SKM-1 treated with dmso at 0.1 percent for 144 hours (cell line): ENCODE data around the gene DGKQ.

Experiments
- DNase-seq: peaks from one replicate; lab custom pipeline; 2025; ENCODE audit not compliant: unreplicated experiment; lab: John Stamatoyannopoulos, UW

Gene DGKQ

DNA sequence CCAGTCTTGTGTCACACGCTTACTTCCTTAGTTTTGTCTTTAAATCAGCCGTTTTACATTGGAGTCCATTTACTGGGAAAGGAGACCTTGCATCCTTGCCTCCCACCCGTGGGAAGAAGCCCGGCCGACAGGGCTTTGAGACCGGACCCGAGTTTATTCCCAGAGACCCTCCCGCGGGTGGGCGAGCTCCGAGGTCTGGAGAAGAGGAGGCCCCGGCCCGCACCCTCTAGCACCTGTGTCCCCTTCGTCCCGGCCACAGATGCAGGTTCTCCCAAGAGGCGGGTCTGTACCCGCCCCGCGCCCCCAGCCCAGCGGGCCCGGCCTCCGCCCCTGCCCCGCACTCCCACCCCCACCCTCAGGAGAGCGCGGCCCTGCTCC, 23.6 kb upstream of the DGKQ start:
- no peak for DNase-seq

DNA sequence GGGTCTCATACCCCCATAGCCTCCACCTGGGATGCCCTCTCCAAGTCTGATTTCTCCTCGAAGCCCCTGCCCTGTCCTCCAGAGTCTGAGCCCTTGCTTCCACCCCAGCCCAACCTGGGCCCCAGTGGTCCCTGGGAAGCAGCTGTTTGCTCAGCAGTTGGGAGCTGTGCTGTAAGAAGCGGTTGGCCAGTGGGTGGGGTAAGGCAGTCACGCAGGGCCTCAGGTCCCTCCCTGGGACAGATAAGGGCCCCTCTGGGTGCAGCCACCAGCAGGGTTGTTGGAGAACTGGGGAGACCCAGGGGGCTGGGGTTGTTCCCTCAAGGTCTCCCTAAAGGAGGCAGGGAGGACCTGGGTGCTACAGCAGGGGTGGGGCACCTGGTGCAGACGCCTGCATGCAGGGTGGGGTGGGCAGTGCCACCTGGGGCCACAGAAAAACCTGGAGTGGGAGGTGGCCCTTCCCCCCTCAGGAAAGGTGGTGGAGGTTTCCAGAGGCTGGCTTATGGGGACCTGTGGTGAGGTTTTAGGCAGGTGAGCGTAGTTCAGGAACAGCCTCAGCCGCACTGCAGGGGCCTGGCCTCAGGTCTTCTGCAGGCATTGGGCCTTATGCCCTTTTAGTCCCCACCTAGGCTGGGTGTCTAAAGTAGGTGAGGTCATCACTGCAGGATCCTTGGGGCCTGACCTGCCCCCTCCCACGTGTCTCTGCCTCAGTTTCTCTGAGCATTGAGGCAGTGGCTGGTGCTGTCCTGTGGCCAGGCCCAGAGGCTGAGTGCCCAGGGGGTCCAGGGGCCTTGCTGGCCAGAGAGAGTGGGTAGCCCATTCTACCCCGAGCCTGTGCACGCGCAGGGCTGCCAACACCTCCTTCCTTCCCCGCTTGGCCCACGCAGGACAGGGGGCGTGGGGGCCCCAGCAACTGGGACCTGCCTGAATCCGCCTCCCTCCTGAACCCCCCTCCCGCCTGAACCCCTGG, 22.9 kb upstream of the DGKQ start:
- no peak for DNase-seq

- DNase-seq = no peak
Measured at GRCh38 chr4:995311-996026, 22.1 kb upstream of the DGKQ start.

DNA sequence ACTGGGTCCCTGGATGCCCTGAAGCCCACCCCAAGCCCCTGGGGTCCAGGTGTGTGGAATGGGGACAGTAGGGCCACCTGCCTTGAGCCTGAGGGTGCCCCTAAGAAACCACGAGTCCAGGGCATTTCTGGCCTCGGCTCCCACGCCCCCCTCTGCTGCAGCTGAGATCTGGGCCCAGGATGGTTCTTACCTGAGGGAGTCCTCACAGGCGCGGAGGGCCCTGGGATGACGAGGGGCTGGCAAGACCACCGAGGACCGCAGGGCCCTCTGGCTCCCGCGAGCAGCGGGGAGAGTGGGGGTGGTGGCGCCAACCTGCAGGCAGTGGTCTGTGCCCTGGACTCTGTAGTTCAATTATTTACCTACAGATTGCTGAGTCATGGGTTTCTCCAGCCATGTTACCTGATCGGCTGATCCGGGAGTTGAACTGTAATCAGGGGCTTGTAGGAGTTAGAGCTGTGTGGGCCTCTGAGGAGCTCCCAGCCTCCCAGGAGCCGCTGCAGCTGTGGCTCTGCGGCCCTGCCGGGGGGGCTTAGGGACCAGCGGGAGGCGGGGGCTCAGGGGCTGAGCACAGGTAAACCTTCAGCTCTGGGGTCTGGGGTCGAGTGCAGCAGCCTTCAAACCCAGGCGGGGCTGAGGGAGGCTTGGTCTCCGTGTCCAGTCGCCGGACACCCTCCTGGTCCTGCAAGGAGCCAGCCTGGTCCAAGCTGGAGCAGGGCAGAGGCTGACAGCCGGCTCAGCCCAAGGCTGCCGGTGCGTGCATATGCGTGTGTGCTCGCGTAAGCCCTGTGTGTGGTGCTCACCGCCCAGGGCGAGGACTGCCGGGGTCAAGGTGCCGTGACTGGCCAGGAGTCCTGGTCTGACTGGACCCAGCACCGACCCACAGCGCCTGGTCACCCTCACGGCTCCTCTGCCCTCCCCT, 20.0 kb upstream of the DGKQ start, which contains the start of gene SLC26A1:
Gene SLC26A1 (minus strand): TSS at position 294 of the 919 bp plus-strand sequence. CDS start 1,701 bp downstream, outside the sequence.
- no peak for DNase-seq

DNA sequence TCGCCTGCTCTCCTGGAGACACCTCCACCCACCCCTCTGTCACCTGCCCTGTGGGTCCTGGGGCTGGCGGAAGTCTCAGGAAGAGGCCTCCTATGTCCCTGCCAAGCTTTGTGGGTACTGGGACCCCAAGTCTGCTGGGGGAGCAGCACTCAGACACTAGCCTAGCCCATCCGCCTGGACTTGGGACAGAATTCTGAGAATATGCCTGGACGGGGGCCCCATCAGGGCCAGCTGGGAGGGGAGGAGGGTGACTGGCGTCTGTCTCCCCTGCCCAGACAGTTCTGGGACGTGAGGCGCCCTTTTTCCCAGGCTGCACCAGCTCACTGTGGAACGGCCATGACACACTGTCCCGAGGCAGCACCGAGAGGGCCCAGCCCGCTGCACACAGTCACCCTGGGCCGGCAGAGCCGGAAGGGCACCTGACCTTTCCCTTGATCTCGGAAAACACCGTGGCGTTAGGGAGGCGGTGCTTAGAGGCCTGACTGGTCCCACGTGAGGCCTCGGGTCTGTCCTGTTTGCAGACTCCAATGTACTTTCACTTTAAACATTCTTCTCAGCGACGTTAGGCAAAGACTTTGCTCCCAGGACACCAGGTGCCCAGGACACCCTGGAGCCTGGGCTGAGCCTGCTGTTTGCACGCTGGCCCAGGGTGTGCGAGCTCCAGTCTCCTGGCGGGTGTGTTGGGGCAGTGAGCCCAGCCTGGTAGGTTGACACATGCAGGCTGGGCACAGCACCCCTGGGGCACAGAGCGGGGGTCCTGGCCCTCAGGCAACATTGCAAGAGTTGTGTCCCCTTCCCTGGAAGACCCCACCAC, 19.1 kb upstream of the DGKQ start:
- no peak for DNase-seq

DNA sequence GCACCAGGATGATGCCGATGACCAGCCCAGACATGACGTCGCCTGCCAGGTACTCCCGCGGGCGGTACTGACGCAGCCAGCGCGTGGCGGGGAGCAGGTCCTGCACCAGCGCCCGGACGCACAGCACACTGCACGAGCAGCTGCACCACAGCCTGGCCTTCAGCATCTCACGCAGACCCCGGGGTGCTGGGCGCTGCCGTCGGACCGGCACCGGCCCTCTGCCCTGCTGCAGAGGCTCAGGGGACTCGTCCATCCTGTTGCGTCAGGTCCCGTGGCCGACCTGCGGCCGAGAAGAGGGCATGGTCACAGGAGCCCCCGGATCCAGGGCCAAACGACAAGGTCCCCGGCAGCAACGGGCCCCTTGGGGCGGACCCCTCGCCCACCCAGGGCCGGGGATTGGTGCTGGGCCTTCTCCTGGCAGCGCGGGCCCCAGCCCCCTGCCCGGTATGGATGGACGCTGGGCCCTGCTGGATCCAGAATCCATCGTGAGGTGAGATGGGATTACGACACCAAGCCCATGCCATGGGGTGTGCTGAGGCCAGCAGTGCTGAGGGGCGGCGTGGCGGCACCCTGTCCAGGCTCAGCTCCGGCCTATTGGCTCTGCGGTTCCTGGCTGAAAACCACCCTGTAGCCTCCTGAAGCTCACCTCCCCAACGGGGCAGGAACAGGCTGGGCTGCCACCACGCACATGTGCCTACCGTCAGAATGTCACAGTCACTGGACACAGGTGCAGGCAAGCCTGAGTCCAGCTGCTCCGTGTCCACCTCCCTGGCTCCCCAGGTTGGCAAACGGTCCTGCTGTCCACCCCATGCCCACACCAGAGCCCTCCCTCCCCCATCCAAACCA, 18.3 kb upstream of the DGKQ start:
- no peak for DNase-seq

DNA sequence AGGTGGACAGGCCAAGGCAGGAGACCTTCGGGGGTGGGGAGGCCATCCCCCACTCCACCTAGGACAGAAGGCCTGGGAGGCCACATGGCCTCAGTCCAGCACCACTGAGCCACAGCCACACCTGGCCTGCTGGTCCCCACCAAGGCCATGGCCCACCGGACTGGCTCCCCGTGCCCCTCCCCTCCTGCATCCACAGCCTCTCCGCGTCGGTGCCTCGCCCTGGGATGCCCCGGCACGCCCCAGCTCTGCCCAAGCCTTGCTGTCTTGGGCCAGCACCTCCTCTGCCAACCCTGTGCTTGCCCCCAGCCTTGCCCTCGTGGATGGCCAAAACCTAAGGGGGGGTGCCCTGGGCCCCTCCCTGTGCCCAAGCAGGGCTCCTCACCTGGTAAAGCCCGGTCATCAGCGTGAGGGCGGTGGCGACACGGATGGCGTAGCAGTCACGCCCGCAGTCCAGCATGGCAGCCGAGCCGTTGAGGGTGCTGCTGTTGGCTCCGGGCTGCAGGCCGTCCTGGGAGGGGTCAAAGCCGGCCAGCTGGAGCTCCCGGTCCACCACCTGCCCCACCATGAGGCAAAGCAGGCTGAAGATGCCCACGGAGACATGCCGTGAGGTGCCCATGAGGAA, 17.5 kb upstream of the DGKQ start:
- DNase-seq = no peak

GRCh38 chr4:989722-990471, 16.5 kb upstream of the DGKQ start:
- no peak for DNase-seq

- no peak for DNase-seq
Measured at GRCh38 chr4:988726-989721, 15.7 kb upstream of the DGKQ start.

DNA sequence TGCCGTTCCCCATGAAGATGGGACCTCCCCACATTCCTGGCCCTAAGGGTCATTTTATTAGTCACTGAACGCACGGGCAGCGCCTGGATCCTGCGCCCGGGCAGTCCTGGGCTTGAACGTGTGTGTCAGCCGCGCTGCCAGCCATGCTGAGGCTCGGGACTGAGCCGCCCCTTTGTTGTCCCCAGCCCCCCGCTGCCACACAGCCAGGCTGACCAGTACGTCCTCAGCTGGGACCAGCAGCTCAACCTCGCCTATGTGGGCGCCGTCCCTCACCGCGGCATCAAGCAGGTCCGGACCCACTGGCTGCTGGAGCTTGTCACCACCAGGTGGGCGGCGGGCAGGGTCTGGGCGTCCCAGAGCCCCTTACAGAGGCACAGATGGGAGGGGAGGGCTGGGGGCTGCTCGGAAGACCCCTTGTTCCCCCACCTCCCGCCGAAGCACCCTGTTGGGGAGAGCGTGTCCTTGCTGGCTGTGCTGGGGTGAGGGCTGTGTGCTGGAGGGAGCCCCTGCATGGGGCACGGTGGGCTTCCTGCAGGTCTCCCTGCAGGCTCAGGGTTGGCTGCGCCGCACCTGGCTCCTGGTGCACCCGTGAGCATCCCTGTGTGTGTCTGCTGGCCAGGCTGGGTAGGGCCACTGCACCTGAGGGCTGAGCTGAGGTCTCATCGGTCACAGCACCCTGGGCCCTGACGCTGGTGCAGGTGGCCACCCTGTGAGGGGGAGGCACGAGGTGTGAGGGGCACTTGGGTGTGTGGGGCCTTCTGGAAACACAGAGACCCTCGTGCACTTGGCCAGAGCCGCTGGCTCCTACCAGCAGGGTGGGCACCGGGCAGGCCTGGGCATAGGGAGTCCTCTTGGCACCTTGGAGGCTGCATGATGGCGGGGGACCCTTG, 14.5 kb upstream of the DGKQ start:
- DNase-seq = no peak

GRCh38 chr4:986879-987623, 13.7 kb upstream of the DGKQ start, which contains the start of gene IDUA:
Gene IDUA (plus strand): TSS chr4:987044. CDS start chr4:987085, 41 bp downstream.
- peak; percentile 76 for DNase-seq

- no peak for DNase-seq
Measured at GRCh38 chr4:986428-986878, 13.1 kb upstream of the DGKQ start.

GRCh38 chr4:985123-985830, 11.9 kb upstream of the DGKQ start:
- no peak for DNase-seq

DNA sequence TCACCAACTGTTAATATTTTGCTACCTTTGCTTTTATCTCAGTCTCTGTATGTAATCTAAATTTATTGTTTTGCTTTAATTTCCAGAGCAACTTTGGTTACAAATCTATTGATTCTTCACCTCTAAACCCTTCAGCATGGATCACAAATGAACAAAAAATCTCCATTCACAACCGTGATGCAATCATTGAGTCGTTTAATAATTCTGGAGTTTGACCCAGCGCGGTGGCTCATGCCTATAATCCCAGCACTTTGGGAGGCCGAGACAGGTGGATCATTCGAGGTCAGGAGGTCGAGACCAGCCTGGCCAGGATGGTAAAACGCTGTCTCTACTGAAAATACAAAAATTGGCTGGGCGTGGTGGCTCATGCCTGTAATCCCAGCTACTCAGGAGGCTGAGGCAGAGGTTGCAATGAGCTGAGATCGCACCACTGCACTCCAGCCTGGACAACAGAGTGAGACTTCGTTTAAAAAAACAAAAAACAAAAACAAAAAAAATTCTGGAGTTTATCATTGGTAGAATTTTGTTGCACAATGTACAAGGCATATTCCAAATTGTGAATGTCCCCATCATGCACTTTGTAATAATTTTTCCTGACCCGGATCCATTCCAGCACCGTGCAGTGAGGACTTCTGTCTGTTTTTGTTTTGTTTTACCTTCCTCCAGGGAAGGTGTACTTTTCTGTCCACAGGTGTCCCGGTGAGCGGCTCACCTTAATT, 11.1 kb upstream of the DGKQ start:
- no peak for DNase-seq
